Measurements from ENCODE around the gene TNFRSF1A. TPM values are rescaled to one million over a fixed set of nuclear protein-coding genes. Genes with fewer than 3 reads are reported as not detected.

Gene TNFRSF1A
- total RNA-seq, 2 donors from 2014 or later: 49.3 to 62.6 TPM

GRCh38 chr12:6324936-6325750 is 16.7 kb downstream of the TNFRSF1A start:
- DNase-seq (ENCODE audit: low spot score in 2 of 2) (no peak), ATAC-seq (no peak)
- Mint-ChIP-seq H3K9me3 (no peaks in the 10 kb centered on the region), H3K36me3 (no peaks in the 10 kb centered on the region), H3K27ac (peak overlapping the region; percentile 84 to 93)

GRCh38 chr12:6323995-6324711 is 17.7 kb downstream of the TNFRSF1A start:
- DNase-seq (ENCODE audit: low spot score in 2 of 2) (no peak), ATAC-seq (no peak)
- Mint-ChIP-seq H3K9me3 (no peaks in the 10 kb centered on the region), H3K36me3 (no peaks in the 10 kb centered on the region), H3K27ac (peak overlapping the region; percentile 84 to 97)

DNA sequence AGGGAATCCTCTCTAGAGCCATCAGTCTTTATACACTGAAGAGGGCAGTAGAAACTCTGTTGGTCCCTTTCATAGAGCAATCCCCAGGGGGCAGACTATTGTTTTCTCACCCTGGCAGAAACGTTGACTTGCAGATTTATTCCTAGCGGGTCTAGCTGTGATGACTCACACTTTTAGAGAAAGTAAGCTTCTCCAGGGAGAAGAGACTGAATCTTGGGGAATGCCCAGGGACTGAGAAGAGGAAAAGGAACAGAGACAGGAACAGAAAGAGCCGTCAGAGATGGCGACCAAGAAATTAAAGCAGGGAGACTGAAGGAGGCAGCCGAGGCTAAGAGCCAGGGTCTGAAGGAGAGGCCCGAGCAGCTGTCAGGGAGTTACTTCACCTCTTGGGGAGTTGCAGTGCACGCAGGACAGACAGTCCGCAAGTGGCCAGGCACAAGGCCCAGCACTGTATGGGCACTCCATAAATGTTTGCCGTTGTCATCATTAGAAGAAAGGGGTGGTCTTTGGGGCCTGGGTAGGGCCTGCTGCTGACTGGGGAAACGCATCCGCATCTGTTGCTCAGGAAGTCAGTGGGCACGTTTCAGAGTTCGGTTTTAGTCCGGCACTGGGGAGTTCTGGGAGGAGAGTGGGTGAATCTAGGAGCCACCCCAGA is 18.4 kb downstream of the TNFRSF1A start:
- H3K27ac Mint-ChIP-seq: peak overlapping the region; percentile 84 to 97
- no peaks in the 10 kb centered on the region for H3K9me3 Mint-ChIP-seq
- no peak for DNase-seq (ENCODE audit: low spot score in 2 of 2)
- ATAC-seq: peak; percentile 63 to 71
- no peaks in the 10 kb centered on the region for H3K36me3 Mint-ChIP-seq

GRCh38 chr12:6322969-6323339 is 18.9 kb downstream of the TNFRSF1A start:
- no peaks in the 10 kb centered on the region for H3K9me3 Mint-ChIP-seq
- H3K27ac Mint-ChIP-seq: peak overlapping the region; percentile 84 to 97
- H3K36me3 Mint-ChIP-seq: no peaks in the 10 kb centered on the region
- DNase-seq (ENCODE audit: low spot score in 2 of 2) (no peak), ATAC-seq (peak; percentile 22 to 49)

DNA sequence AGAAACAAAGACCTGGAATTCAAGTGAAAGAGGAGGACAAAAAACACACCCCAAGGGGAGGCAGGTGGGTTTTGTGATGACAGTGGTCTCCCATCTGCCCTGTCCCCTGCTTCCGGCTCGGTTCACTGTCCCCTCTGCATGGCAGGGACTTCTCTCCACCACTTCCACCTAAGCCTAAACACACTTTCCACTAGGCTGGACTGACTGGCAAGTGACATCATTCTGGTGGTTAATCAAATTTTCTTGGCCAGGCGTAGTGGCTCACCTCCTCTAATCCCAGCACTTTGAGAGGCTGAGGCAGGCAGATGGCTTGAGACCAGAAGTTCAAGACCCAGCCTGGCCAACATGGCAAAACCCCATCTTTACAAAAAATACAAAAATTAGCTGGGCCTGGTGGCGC is 19.5 kb downstream of the TNFRSF1A start:
- DNase-seq (ENCODE audit: low spot score in 2 of 2): no peak

GRCh38 chr12:6321905-6322304 is 20.0 kb downstream of the TNFRSF1A start:
- no peak for DNase-seq (ENCODE audit: low spot score in 2 of 2)

More for the DNA sequence above, 19.5 kb downstream of the TNFRSF1A start:
- H3K9me3 Mint-ChIP-seq: no peaks in the 10 kb centered on the region
- H3K36me3 Mint-ChIP-seq: no peaks in the 10 kb centered on the region
- ATAC-seq: peak in 1 of 2 donors; percentile 41
- H3K27ac Mint-ChIP-seq: no peak overlapping the region

GRCh38 chr12:6319446-6319845 is 22.4 kb downstream of the TNFRSF1A start:
- ATAC-seq (no peak), DNase-seq (ENCODE audit: low spot score in 2 of 2) (no peak)
- peak overlapping the region in 1 of 2 donors; percentile 76 for H3K27ac Mint-ChIP-seq

More at GRCh38 chr12:6321905-6322304, 20.0 kb downstream of the TNFRSF1A start:
- Mint-ChIP-seq H3K36me3 (no peaks in the 10 kb centered on the region), H3K9me3 (no peaks in the 10 kb centered on the region), H3K27ac (no peak overlapping the region)
- no peak for ATAC-seq

DNA sequence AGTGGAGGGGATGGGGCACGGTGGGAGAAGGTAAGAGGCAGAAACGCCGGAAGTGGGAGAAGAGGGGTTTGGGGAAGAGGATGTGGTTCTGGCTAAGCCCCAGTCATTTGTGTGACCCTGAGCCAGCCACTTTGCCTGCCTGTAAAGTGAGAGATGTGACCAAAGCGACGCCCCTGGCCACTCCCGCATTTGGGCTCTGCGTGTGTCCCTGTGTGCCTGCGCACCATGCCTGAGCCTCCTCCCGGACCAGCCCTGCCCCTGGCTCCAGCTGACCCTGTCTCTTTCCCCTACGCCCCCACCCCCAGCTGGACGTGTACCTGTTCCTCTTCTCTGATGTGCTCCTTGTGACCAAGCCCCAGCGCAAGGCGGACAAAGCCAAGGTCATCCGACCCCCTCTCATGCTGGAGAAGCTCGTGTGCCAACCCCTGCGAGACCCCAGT is 23.4 kb downstream of the TNFRSF1A start:
- no peak for DNase-seq (ENCODE audit: low spot score in 2 of 2)
- ATAC-seq: peak in 1 of 2 donors; percentile 24
- H3K36me3 Mint-ChIP-seq: no peaks in the 10 kb centered on the region
- no peaks in the 10 kb centered on the region for H3K9me3 Mint-ChIP-seq
- peak overlapping the region; percentile 11 to 76 for H3K27ac Mint-ChIP-seq

More at GRCh38 chr12:6319446-6319845, 22.4 kb downstream of the TNFRSF1A start:
- Mint-ChIP-seq H3K36me3 (no peaks in the 10 kb centered on the region), H3K9me3 (no peaks in the 10 kb centered on the region)

- no peaks in the 10 kb centered on the region for H3K36me3 Mint-ChIP-seq
- H3K9me3 Mint-ChIP-seq: no peaks in the 10 kb centered on the region
- H3K27ac Mint-ChIP-seq: peak overlapping the region; percentile 11 to 76
- ATAC-seq (peak in 1 of 2 donors; percentile 3), DNase-seq (ENCODE audit: low spot score in 2 of 2) (no peak)
These were observed 24.0 kb downstream of the TNFRSF1A start for GRCh38 chr12:6317693-6318439.

DNA sequence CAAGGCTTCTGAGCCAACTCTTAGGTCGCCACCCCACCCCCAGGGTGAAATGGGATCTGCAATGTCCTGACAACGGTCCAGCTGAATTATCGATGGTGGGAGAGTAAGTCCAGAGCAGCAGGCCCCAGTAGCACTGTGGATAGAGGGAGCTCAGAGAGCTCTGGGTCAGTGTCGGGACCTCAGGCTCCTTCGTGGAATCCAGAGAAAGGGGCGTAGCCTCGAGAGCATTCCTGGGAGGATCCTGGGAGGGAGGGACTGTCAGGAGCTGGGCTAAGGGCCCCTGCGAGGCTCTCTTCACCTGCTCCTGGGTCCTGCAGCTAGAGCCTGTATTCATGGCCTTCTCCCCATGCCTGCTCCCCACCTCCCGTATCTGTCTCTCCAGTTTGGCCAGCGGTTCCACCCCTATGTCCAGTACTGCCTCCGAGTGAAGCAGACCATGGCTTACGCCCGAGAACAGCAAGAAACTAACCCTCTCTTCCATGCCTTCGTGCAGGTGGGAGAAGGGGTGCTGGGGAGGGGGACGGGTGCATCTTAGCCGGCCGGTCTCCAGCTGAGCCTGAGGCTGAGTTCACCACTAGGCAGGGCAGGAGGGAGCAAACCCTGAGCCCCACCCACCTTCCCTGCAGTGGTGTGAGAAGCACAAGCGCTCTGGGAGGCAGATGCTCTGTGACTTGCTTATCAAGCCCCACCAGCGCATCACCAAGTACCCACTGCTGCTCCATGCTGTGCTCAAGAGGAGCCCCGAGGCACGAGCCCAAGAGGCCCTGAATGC is 24.8 kb downstream of the TNFRSF1A start:
- H3K27ac Mint-ChIP-seq: peak overlapping the region in 1 of 2 donors; percentile 76
- DNase-seq (ENCODE audit: low spot score in 2 of 2): no peak

DNA sequence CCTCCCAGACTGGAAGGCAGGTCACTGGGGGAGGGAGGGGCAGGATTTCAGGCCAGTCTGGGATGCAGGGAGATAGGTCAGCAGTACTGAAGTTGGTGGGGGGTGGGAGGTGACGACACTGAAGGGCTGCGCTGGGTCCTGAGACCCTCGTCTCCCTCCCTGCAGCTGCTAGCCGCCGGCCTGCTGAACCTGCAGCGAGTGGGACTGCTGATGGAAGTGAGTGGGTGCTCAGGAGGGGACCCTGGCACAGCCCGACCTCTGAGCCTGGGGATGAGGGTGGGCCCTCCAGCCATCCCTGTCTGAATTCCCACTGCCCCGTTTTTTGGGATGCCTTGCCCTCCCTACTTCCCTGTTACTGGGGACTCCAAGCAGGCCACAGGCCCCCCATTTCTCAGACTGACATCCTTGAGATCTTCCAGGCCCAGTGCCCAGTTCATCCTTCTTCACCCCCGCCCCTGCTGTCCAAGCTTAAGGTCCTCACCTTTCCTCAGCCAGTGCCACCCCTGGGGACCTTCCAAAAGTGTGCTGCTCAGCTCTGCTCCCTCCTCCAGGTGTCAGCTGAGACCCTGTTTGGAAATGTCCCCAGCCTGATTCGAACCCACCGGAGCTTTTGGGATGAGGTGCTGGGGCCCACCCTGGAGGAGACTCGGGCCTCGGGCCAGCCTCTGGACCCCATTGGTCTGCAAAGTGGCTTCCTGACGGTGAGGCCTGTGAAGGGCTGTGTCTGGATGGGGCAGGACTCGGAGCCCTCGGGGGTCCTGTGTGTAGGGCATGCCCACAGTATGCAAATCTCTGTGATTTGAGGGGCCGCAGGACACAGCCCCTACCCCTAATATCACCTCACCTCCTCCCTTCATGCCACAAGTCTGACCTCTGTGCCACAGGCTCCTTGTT is 25.9 kb downstream of the TNFRSF1A start:
- H3K27ac Mint-ChIP-seq: peak overlapping the region in 1 of 2 donors; percentile 89
- DNase-seq (ENCODE audit: low spot score in 2 of 2) (no peak), ATAC-seq (no peak)
- no peaks in the 10 kb centered on the region for H3K9me3 Mint-ChIP-seq
- H3K36me3 Mint-ChIP-seq: no peaks in the 10 kb centered on the region

More for the DNA sequence above, 24.8 kb downstream of the TNFRSF1A start:
- Mint-ChIP-seq H3K9me3 (no peaks in the 10 kb centered on the region), H3K36me3 (no peaks in the 10 kb centered on the region)
- ATAC-seq: no peak

DNA sequence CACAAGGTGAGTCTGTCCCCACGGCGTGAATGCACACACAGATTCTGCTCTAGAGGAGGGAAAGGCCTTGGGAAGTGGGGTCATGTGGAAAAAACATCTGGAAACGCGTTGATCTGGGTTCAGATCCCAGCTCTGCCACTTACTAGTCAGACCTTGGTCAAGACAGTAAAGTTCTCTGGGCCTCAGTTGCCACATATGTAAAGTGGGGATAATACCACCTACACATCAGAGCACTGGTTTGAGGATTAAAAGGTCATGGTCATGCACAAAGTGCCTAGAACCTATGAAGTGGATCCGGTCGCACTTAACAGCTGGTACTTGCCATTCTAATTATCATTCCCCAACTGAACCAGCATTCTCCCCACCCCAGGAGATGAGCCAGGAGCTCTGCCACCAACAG is 26.7 kb downstream of the TNFRSF1A start:
- H3K36me3 Mint-ChIP-seq: no peaks in the 10 kb centered on the region
- no peaks in the 10 kb centered on the region for H3K9me3 Mint-ChIP-seq
- no peak for ATAC-seq
- DNase-seq (ENCODE audit: low spot score in 2 of 2): no peak
- H3K27ac Mint-ChIP-seq: peak overlapping the region; percentile 58 to 72

DNA sequence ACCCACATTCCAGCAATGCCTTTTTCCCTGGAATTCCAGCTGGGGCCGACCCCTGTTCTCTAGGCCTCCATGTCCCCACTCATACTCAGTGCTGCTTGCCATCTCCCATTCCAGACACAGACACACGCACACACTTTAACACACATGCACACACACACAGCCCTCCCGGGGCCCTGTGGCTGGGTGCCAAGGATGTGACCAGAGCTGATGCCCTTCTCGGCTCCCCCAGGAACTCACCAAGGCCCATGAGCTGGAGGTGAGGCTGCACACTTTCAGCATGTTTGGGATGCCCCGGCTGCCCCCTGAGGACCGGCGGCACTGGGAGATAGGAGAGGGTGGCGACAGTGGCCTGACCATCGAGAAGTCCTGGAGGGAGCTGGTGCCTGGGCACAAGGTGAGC is 27.1 kb downstream of the TNFRSF1A start:
- ATAC-seq (no peak), DNase-seq (ENCODE audit: low spot score in 2 of 2) (no peak)
- peak overlapping the region; percentile 58 to 72 for H3K27ac Mint-ChIP-seq
- no peaks in the 10 kb centered on the region for H3K36me3 Mint-ChIP-seq
- H3K9me3 Mint-ChIP-seq: no peaks in the 10 kb centered on the region

GRCh38 chr12:6313326-6313940 is 28.4 kb downstream of the TNFRSF1A start:
- DNase-seq (ENCODE audit: low spot score in 2 of 2) (no peak), ATAC-seq (no peak)
- Mint-ChIP-seq H3K27ac (peak overlapping the region in 1 of 2 donors; percentile 42), H3K9me3 (no peaks in the 10 kb centered on the region), H3K36me3 (no peaks in the 10 kb centered on the region)

Data from activated naive CD4-positive, alpha-beta T cell treated with anti-CD3 and anti-CD28 coated beads, Interleukin-2, amount 50 U/mL, for 72 hours (primary cell).